Activated T-cell treated with anti-CD3 and anti-CD28 coated beads, Interleukin-2, amount 50 U/mL, for 24 hours (primary cell): Measurements from ENCODE around the gene GPR179.

Source experiments
- DNase-seq: peaks from one replicate; pipeline ENCODE4 v3.0.0-alpha.2; 2020
- H3K27ac Mint-ChIP-seq: 2 replicates; pipeline ENCODE4 v1.8.0; 2020; ENCODE audit warnings: mild to moderate bottlenecking, mixed read lengths
- H3K27me3 Mint-ChIP-seq: 2 replicates; pipeline ENCODE4 v1.8.0; 2020; ENCODE audit warnings: mixed read lengths
- H3K36me3 Mint-ChIP-seq: 2 replicates; pipeline ENCODE4 v1.8.0; 2020; ENCODE audit warnings: low read depth, mixed read lengths
- H3K4me1 Mint-ChIP-seq: 2 replicates; pipeline ENCODE4 v1.8.0; 2020; ENCODE audit warnings: low read depth, mixed read lengths
- H3K4me3 Mint-ChIP-seq: 2 replicates; pipeline ENCODE4 v1.8.0; 2020; ENCODE audit warnings: mild to moderate bottlenecking, moderate library complexity, mixed read lengths
- H3K9me3 Mint-ChIP-seq: 2 replicates; pipeline ENCODE4 v1.8.0; 2020; ENCODE audit warnings: mixed read lengths

The GPR179 gene

DNA sequence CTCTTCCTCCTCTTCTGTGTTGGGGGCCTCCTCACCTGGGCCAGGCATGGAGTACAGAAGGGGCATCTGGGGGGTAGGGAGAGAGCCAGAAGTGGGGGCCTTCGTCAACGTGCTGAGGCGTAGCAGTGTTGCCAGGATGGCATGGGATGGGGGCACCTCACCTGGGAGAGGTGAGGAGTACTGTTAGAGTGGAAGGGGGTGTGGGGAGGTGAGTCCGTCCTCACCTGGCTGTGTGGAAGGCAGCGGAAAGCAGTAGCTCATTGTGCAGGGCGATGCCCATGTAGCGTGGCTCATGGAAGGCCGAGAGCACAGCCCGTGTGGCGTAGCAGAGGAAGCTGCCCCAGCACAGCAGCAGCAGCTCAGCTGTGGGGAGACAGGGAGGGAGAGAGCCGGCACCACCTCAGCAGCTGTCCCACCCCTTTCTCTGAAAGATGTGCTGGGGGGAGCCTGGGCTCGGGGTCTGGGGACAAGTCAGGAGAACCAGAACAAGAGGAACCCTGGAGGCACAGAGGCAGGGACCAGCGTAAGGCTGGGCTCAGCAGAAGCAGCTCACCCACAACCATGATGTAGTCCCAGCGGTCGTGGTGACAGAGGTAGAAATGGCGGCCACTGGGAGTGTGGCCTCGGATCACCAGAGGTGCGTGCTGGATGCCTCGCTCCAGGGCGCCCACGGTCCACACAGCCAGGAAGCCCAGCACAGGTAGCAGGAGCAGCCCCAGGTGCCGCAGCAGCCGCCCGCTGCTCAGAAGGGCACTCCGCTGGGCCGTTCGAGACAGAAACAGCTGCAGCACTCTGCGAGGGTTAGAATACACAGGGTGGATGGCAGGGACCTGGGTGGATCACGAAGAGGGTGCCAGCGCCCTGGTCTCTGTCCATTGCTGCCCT lies 9.0 kb downstream of the GPR179 start:
- H3K27me3 Mint-ChIP-seq = peaks cover 11% of the 10 kb centered on the region
- H3K27ac Mint-ChIP-seq = no peak overlapping the region
- no peaks in the 10 kb centered on the region for H3K36me3 Mint-ChIP-seq
- no peak overlapping the region for H3K4me3 Mint-ChIP-seq
- H3K4me1 Mint-ChIP-seq = no peaks in the 10 kb centered on the region
- H3K9me3 Mint-ChIP-seq = no peaks in the 10 kb centered on the region
- DNase-seq = no peak

- Mint-ChIP-seq H3K9me3 (no peaks in the 10 kb centered on the region), H3K4me3 (no peak overlapping the region), H3K27me3 (peaks cover 11% of the 10 kb centered on the region), H3K4me1 (no peaks in the 10 kb centered on the region), H3K36me3 (no peaks in the 10 kb centered on the region), H3K27ac (no peak overlapping the region)
- peak; percentile 57 for DNase-seq
Observed at GRCh38 chr17:38333635-38334295, 10.0 kb downstream of the GPR179 start.

DNA sequence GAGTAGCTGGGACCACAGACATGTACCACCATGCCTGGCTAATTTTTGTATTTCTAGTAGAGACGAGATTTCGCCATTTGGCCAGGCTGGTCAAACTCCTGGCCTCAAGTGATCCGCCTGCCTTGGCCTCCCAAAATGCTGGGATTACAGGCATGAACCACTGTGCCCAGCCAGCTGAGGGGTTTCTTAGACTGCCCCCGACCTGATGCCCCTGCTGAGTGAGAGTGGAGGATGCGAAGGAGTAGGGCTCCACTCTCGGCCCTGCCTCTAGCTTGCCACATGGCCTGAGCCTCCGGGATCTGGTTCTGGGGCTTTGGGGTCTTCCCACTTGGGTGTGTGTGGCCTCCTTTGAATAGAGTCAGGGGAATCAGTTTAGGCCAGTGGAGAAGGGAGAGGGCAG lies 11.0 kb downstream of the GPR179 start:
- no peaks in the 10 kb centered on the region for H3K9me3 Mint-ChIP-seq
- H3K36me3 Mint-ChIP-seq = no peaks in the 10 kb centered on the region
- H3K27me3 Mint-ChIP-seq = peaks cover 11% of the 10 kb centered on the region
- no peaks in the 10 kb centered on the region for H3K4me1 Mint-ChIP-seq
- H3K4me3 Mint-ChIP-seq = no peak overlapping the region
- H3K27ac Mint-ChIP-seq = no peak overlapping the region
- DNase-seq = no peak

DNA sequence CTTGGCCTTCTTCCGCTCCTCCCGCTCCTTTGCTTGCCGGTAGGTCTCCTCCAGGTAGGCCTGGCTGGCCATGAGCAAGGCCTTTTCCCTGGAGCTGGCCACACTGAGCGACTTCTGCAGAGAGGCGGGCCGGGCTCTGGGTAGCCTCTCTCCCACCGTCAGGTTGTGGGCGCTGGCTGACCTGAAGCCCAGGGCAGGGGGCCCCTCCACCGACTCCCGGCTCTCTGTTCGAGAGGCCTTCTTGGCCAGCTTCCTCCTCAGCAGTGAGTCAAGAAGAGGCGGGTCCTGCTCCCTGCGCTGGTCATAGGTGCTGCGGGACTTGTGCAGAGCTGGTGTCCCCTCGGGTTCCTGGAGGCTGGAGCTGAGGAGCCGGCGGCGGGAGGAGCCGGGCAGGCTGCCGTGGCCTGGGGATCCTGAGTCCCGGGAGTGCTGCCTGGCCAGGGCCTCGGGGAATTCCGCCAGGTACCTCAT lies 12.8 kb downstream of the GPR179 start:
- Mint-ChIP-seq H3K36me3 (no peaks in the 10 kb centered on the region), H3K9me3 (no peaks in the 10 kb centered on the region), H3K4me3 (no peak overlapping the region), H3K27ac (no peak overlapping the region), H3K27me3 (peaks cover 11% of the 10 kb centered on the region), H3K4me1 (no peaks in the 10 kb centered on the region)
- DNase-seq = no peak

DNA sequence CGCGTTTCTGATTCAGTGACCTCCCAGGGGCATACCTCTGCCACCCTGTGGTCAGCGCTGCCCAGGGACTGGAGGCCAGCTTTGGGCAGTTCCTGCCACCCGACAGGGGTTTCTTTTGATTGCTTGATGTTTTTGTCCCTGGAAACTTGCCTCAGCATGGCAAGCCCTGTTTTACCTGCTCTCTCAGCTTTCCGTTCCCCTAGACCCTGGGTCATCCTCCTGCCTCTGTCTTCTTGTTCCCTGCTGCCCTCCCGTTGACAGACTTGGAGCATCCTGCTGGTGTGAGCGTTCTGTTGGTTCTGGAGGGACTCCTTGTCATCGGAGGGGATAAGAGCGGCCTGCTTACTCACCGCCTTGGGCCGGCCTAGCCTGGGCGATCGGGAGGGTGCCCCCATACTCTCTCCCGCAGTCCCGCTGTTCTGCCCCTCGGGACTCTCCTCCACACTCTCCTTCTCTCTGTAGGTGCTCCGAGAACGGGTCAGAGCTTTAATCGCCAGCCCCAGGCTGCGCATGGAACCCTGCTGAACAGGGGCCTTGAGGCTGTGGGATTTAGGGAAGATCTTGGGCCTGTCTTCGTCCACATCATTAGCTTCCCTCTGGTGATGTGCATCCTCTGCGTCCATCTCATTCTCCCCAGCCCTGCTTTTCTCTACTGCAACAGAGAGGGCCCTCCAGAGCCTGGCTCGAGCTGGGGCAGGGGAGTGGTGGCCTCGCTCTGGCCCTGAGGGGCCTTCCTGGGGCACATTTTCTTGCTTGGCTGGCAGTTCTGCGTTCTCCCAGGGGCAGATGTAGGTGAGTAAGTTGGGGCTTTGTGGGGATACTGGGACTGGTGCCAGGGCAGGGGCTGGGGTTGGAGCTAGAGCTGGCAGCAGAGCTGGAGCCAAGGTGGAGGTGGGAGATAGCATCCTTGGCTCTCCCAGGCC lies 13.7 kb downstream of the GPR179 start:
- no peaks in the 10 kb centered on the region for H3K9me3 Mint-ChIP-seq
- H3K27me3 Mint-ChIP-seq = peaks cover 11% of the 10 kb centered on the region

GRCh38 chr17:38329284-38329683 lies 14.5 kb downstream of the GPR179 start:
- Mint-ChIP-seq H3K27ac (no peak overlapping the region), H3K9me3 (no peaks in the 10 kb centered on the region), H3K27me3 (peaks cover 11% of the 10 kb centered on the region), H3K4me3 (no peak overlapping the region), H3K36me3 (peaks cover under 1% of the 10 kb centered on the region), H3K4me1 (peaks cover 2% of the 10 kb centered on the region)
- DNase-seq = no peak

More for the DNA sequence above, 13.7 kb downstream of the GPR179 start:
- Mint-ChIP-seq H3K36me3 (no peaks in the 10 kb centered on the region), H3K27ac (no peak overlapping the region), H3K4me3 (no peak overlapping the region), H3K4me1 (peaks cover 1% of the 10 kb centered on the region)
- DNase-seq = no peak

- Mint-ChIP-seq H3K27ac (no peak overlapping the region), H3K9me3 (no peaks in the 10 kb centered on the region), H3K4me1 (peaks cover 2% of the 10 kb centered on the region), H3K27me3 (peaks cover 9% of the 10 kb centered on the region), H3K36me3 (peaks cover 7% of the 10 kb centered on the region), H3K4me3 (no peak overlapping the region)
- DNase-seq = no peak
Observed at GRCh38 chr17:38328620-38329019, 15.1 kb downstream of the GPR179 start.

GRCh38 chr17:38327936-38328335 lies 15.8 kb downstream of the GPR179 start:
- H3K27ac Mint-ChIP-seq = no peak overlapping the region
- H3K36me3 Mint-ChIP-seq = peaks cover 14% of the 10 kb centered on the region
- peaks cover 5% of the 10 kb centered on the region for H3K27me3 Mint-ChIP-seq
- H3K4me1 Mint-ChIP-seq = peaks cover 2% of the 10 kb centered on the region
- H3K9me3 Mint-ChIP-seq = no peaks in the 10 kb centered on the region
- DNase-seq = no peak
- H3K4me3 Mint-ChIP-seq = no peak overlapping the region

GRCh38 chr17:38326996-38327792 lies 16.6 kb downstream of the GPR179 start:
- peak overlapping the region; percentile 0 for H3K27ac Mint-ChIP-seq
- no peaks in the 10 kb centered on the region for H3K9me3 Mint-ChIP-seq
- H3K4me3 Mint-ChIP-seq = no peak overlapping the region
- peaks cover 5% of the 10 kb centered on the region for H3K27me3 Mint-ChIP-seq
- H3K4me1 Mint-ChIP-seq = peaks cover 2% of the 10 kb centered on the region
- peaks cover 20% of the 10 kb centered on the region for H3K36me3 Mint-ChIP-seq
- no peak for DNase-seq

DNA sequence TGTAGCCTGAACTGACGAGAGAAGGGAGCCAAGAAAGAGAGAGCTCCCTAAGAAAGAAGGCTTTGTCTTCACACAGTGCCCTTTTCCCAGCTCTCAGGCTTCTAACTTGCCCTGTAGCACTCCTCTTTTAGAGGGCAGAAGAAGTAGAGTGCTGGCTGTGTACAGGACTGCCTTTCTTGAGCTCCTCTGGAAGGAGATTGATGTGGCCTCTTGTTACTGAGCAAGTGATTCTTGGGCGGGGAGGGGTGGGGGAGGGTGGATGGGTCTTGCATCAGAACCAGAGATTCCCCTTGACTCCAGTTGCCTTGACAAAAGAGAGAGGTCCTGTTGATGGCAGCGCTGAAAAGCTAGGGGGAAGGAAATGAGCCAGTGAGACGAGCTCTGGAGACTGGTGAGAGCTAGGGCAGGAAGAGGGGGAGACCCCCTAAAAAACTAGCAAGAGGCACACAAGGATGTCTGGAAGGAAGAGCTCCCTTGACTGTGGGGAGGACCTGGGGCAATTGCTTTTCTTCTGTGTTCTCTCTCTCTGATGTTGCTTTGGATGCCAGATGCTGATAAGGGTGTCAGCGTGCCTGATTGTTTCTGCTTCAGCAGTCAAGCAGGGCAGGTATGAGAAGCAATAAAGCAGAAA lies 18.4 kb downstream of the GPR179 start:
- DNase-seq = no peak
- Mint-ChIP-seq H3K36me3 (peaks cover 38% of the 10 kb centered on the region), H3K4me3 (no peak overlapping the region), H3K27me3 (no peaks in the 10 kb centered on the region), H3K9me3 (no peaks in the 10 kb centered on the region), H3K4me1 (peaks cover 2% of the 10 kb centered on the region), H3K27ac (no peak overlapping the region)

DNA sequence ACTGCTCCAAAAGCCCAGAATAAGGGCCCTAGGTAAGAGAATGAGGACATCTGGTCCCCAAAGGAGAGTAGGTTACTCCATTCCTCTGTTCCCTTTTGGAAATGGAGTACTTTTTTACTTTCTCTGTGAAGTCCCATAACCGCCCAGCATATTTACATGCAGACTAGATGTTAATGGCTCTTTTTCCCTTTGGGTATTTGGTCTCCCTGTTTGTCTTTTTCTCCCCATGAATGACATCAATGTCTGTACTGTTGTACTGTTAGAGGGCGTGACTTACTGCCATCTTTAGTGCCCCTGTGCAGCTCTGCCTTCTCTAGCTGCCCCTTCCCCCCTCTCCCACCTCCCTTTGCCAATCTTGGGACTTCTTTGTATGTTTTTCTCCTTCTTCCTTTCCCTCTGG lies 19.0 kb downstream of the GPR179 start:
- H3K4me1 Mint-ChIP-seq = peaks cover 2% of the 10 kb centered on the region
- DNase-seq = no peak
- H3K36me3 Mint-ChIP-seq = peaks cover 42% of the 10 kb centered on the region
- no peaks in the 10 kb centered on the region for H3K9me3 Mint-ChIP-seq
- H3K4me3 Mint-ChIP-seq = no peak overlapping the region
- no peaks in the 10 kb centered on the region for H3K27me3 Mint-ChIP-seq
- H3K27ac Mint-ChIP-seq = no peak overlapping the region

DNA sequence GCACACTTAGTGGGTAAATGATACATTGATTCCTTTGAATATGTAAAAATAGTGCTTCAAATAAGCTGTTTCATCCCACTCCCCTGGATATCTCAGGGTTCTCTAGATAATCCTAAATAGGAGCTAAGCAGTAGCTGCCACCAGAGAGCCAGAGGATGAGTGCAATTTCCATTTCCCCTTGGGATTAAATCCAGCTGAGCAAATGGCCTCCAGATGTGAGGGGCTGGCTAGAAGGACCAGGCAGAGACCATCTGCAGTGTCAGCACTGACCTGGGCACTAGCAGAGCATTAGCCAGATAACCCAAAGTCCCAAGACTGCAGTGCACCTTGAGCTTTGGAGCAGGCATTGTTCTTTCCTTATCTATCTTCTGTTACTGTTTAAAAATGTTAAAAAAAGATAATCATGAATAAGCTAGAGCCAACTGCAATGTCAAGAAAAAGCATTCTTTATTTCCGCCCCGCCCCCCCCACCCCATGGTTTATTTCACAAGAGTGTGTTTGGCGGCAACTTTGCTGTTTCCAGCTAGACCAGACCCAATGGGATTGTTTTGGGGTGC lies 19.5 kb downstream of the GPR179 start:
- Mint-ChIP-seq H3K27me3 (no peaks in the 10 kb centered on the region), H3K4me1 (peaks cover 2% of the 10 kb centered on the region), H3K36me3 (peaks cover 48% of the 10 kb centered on the region), H3K27ac (no peak overlapping the region), H3K9me3 (no peaks in the 10 kb centered on the region), H3K4me3 (no peak overlapping the region)
- no peak for DNase-seq

GRCh38 chr17:38322897-38323296 lies 20.9 kb downstream of the GPR179 start:
- H3K27ac Mint-ChIP-seq = no peak overlapping the region

More at GRCh38 chr17:38322897-38323296, 20.9 kb downstream of the GPR179 start:
- no peaks in the 10 kb centered on the region for H3K27me3 Mint-ChIP-seq
- DNase-seq = no peak
- H3K36me3 Mint-ChIP-seq = peaks cover 52% of the 10 kb centered on the region
- no peak overlapping the region for H3K4me3 Mint-ChIP-seq
- no peaks in the 10 kb centered on the region for H3K9me3 Mint-ChIP-seq
- H3K4me1 Mint-ChIP-seq = peaks cover 2% of the 10 kb centered on the region
